Natural killer cell (primary cell): Measurements from ENCODE around the gene NDUFC1. TPM values are rescaled to one million over a fixed set of nuclear protein-coding genes. Genes with fewer than 3 reads are reported as not detected.
A peak's percentile ranks its signal among the peaks of the same experiment; 100 is the strongest.
"Not testable (repeated sequence)": the region's sequence is repeated elsewhere in the genome, so short reads cannot be mapped to it uniquely, and the experiment has no call there.

ENCODE experiments used
- ATAC-seq, 3 donors: fragments of 150-1000 bp in 2 of 3; fragments of 200-7000 bp in 1 of 3; cut with Tn5 transposase; 1 replicate in 1 of 3; 2 replicates in 2 of 3; pipeline ENCODE4 v1.10.0; 2021; ENCODE audit warnings: mild to moderate bottlenecking in 2 of 3, moderate library complexity in 2 of 3
- DNase-seq, 2 donors: peaks; one replicate each; pipeline versions ENCODE4 v3.0.0 to v3.0.0-alpha.2; 2013 to 2021; ENCODE audit warnings: mixed read lengths in 1 of 2
- H3K27ac ChIP-seq: one replicate; pipeline ENCODE4 v1.5.1; 2013; ENCODE audit warnings: mild to moderate bottlenecking, low read length
- H3K27me3 ChIP-seq: one replicate; pipeline ENCODE4 v1.6.1; 2013; ENCODE audit warnings: low read length; ENCODE audit not compliant: control insufficient read depth, insufficient read depth
- H3K36me3 ChIP-seq: one replicate; pipeline ENCODE4 v1.6.1; 2013; ENCODE audit warnings: low read length; ENCODE audit not compliant: control insufficient read depth, insufficient read depth
- H3K4me1 ChIP-seq: one replicate; pipeline ENCODE4 v1.6.1; 2013; ENCODE audit warnings: low read length; ENCODE audit not compliant: control insufficient read depth, insufficient read depth
- H3K4me3 ChIP-seq: one replicate; pipeline ENCODE4 v1.5.1; 2013; ENCODE audit warnings: low read length
- H3K9me3 ChIP-seq: one replicate; pipeline ENCODE4 v1.6.1; 2013; ENCODE audit warnings: low read length; ENCODE audit not compliant: control insufficient read depth, insufficient read depth
- H3K27ac Mint-ChIP-seq, 2 donors: one replicate each; pipeline ENCODE4 v1.8.0; 2022; ENCODE audit warnings: mild to moderate bottlenecking in 2 of 2, mixed read lengths in 2 of 2, moderate library complexity in 1 of 2
- H3K27me3 Mint-ChIP-seq, 2 donors: one replicate each; pipeline ENCODE4 v1.8.0; 2022; ENCODE audit warnings: low read depth in 2 of 2, mixed read lengths in 2 of 2
- H3K36me3 Mint-ChIP-seq: one replicate; pipeline ENCODE4 v1.8.0; 2022; ENCODE audit warnings: mixed read lengths
- H3K4me1 Mint-ChIP-seq, 2 donors: one replicate each; pipeline ENCODE4 v1.8.0; 2022; ENCODE audit warnings: mixed read lengths in 2 of 2
- H3K4me3 Mint-ChIP-seq: one replicate; pipeline ENCODE4 v1.8.0; 2022; ENCODE audit warnings: mild to moderate bottlenecking, moderate library complexity, mixed read lengths
- H3K9me3 Mint-ChIP-seq, 2 donors: one replicate each; pipeline ENCODE4 v1.8.0; 2022; ENCODE audit warnings: mixed read lengths in 2 of 2
- CTCF ChIP-seq: fragments of 200-600 bp; IDR thresholded peaks from one replicate; pipeline ENCODE4 v1.8.0; 2022; ENCODE audit warnings: antibody characterized with exemption
- WGBS: methylation state at CpG from one replicate; pipeline ENCODE4 v1.1.7; 2013; ENCODE audit warnings: missing lambda C conversion rate; ENCODE audit not compliant: insufficient coverage; 5-methylcytosine and 5-hydroxymethylcytosine counted together
- intact Hi-C: fragments of 100-400 bp; cut with micrococcal nuclease; formaldehyde crosslinking; loops from one replicate; pipeline ENCODE4 v1.14.2; 2022
- total RNA-seq, 4 donors: library from RNA; stranded (reverse); fragments of 120-200 nt in 1 of 4; gene quantifications; one replicate each; pipeline versions ENCODE4 v1.2.3 to v1.2.4, GENCODE V29; 2013 to 2022

The NDUFC1 gene
- total RNA-seq, 3 donors from 2014 or later (not counting 1 experiment from before 2014, with no cell fraction given): 14.0 to 15.8 (median 14.3) TPM

- Histone ChIP-seq H3K9me3 (no peaks in the 10 kb centered on the region), H3K27me3 (no peaks in the 10 kb centered on the region), H3K27ac (no peak overlapping the region), H3K36me3 (peaks cover 9% of the 10 kb centered on the region), H3K4me3 (no peak overlapping the region), H3K4me1 (peaks cover 4% of the 10 kb centered on the region)
- Mint-ChIP-seq H3K36me3 (no peaks in the 10 kb centered on the region), H3K4me1 (peaks cover 23 to 30% of the 10 kb centered on the region in 2 donors), H3K4me3 (no peak overlapping the region), H3K27me3 (no peaks in the 10 kb centered on the region), H3K27ac (peak overlapping the region; percentile 7 to 59), H3K9me3 (no peaks in the 10 kb centered on the region)
- DNase-seq (no peak), ATAC-seq (peak in 1 of 3 donors; percentile 18)
- intact Hi-C loops: no loop called here
- TF ChIP-seq CTCF: no peak
- WGBS: 100% methylated on average over 1 of the region's 1 CpG
Observed at GRCh38 chr4:139331185-139331584, 28.9 kb upstream of the NDUFC1 start.

- H3K4me1 Mint-ChIP-seq: peaks cover 23 to 34% of the 10 kb centered on the region in 2 donors
- H3K4me3 ChIP-seq: no peak overlapping the region
- 89% methylated on average over 3 of the region's 3 CpGs for WGBS
- peaks cover 4% of the 10 kb centered on the region for H3K4me1 ChIP-seq
- no peak overlapping the region for H3K27ac ChIP-seq
- no peaks in the 10 kb centered on the region for H3K27me3 Mint-ChIP-seq
- H3K36me3 Mint-ChIP-seq: no peaks in the 10 kb centered on the region
- DNase-seq (no peak), ATAC-seq (no peak)
- peak overlapping the region; percentile 44 to 67 for H3K27ac Mint-ChIP-seq
- peaks cover 9% of the 10 kb centered on the region for H3K36me3 ChIP-seq
- H3K9me3 Mint-ChIP-seq: no peaks in the 10 kb centered on the region
- no peaks in the 10 kb centered on the region for H3K27me3 ChIP-seq
- no peak overlapping the region for H3K4me3 Mint-ChIP-seq
- intact Hi-C loops: no loop called here
- H3K9me3 ChIP-seq: no peaks in the 10 kb centered on the region
- no peak for TF ChIP-seq CTCF
Observed at GRCh38 chr4:139330283-139330682, 28.0 kb upstream of the NDUFC1 start.

- WGBS: 85% methylated on average over 3 of the region's 4 CpGs
- Histone ChIP-seq H3K4me3 (no peak overlapping the region), H3K4me1 (peaks cover 4% of the 10 kb centered on the region), H3K27me3 (no peaks in the 10 kb centered on the region), H3K36me3 (peaks cover 7% of the 10 kb centered on the region), H3K27ac (no peak overlapping the region), H3K9me3 (no peaks in the 10 kb centered on the region)
- intact Hi-C loops: no loop called here
- H3K4me1 Mint-ChIP-seq: peaks cover 28 to 34% of the 10 kb centered on the region in 2 donors
- H3K36me3 Mint-ChIP-seq: no peaks in the 10 kb centered on the region
- TF ChIP-seq CTCF: no peak
- H3K9me3 Mint-ChIP-seq: no peaks in the 10 kb centered on the region
- peak overlapping the region; percentile 44 to 67 for H3K27ac Mint-ChIP-seq
- DNase-seq: no peak
- no peaks in the 10 kb centered on the region for H3K27me3 Mint-ChIP-seq
- no peak for ATAC-seq
- H3K4me3 Mint-ChIP-seq: no peak overlapping the region
Observed at GRCh38 chr4:139329665-139330200, 27.5 kb upstream of the NDUFC1 start.

GRCh38 chr4:139324620-139325019 is 22.3 kb upstream of the NDUFC1 start:
- no peaks in the 10 kb centered on the region for H3K36me3 Mint-ChIP-seq
- no peaks in the 10 kb centered on the region for H3K27me3 Mint-ChIP-seq
- H3K4me3 ChIP-seq: no peak overlapping the region
- peaks cover 53 to 54% of the 10 kb centered on the region in 2 donors for H3K4me1 Mint-ChIP-seq
- H3K9me3 Mint-ChIP-seq: no peaks in the 10 kb centered on the region
- no peak overlapping the region for H3K4me3 Mint-ChIP-seq
- H3K27me3 ChIP-seq: no peaks in the 10 kb centered on the region
- DNase-seq (no peak), ATAC-seq (no peak)
- no peak for TF ChIP-seq CTCF
- peaks cover 4% of the 10 kb centered on the region for H3K36me3 ChIP-seq
- H3K4me1 ChIP-seq: peaks cover 12% of the 10 kb centered on the region
- no peak overlapping the region for H3K27ac ChIP-seq
- 91% methylated on average over 5 of the region's 6 CpGs for WGBS
- intact Hi-C loops: no loop called here
- H3K9me3 ChIP-seq: no peaks in the 10 kb centered on the region
- H3K27ac Mint-ChIP-seq: peak overlapping the region in 1 of 2 donors; percentile 59

GRCh38 chr4:139322541-139322940 is 20.3 kb upstream of the NDUFC1 start:
- H3K4me3 ChIP-seq, H3K36me3 ChIP-seq, H3K27me3 Mint-ChIP-seq, H3K27ac Mint-ChIP-seq, H3K4me3 Mint-ChIP-seq, H3K27ac ChIP-seq, H3K9me3 Mint-ChIP-seq, H3K27me3 ChIP-seq, ATAC-seq, H3K36me3 Mint-ChIP-seq, DNase-seq, H3K9me3 ChIP-seq, intact Hi-C loops: not testable (repeated sequence)
- H3K4me1 Mint-ChIP-seq: peaks cover 52 to 58% of the 10 kb centered on the region in 2 donors
- peaks cover 12% of the 10 kb centered on the region for H3K4me1 ChIP-seq
- 98% methylated on average over 6 of the region's 6 CpGs for whole genome bisulfite sequencing
